ENCODE measurements around the gene ALOX12B.

The ALOX12B gene

GRCh38 chr17:8082292-8082691 is 5.2 kb downstream of the ALOX12B start:
- H3K4me3 ChIP-seq (IDR thresholded peaks at IDR 0.05; ENCODE audit: insufficient read depth, low read depth, low read length): no peak overlapping the region
- H4K20me1 ChIP-seq (ENCODE audit: insufficient read depth): no peaks in the 10 kb centered on the region
- H3K27me3 ChIP-seq (ENCODE audit: insufficient read depth, low read depth): no peaks in the 10 kb centered on the region
- H2AFZ ChIP-seq (ENCODE audit: low read depth): no peak overlapping the region
- no peak overlapping the region for H3K27ac ChIP-seq
- no peaks in the 10 kb centered on the region for H3K79me2 ChIP-seq (ENCODE audit: insufficient read depth, low read depth)
- no peak for TF ChIP-seq CTCF (conservative IDR thresholded peaks at IDR 0.05; ENCODE audit: low read depth, low read length)
- H3K4me2 ChIP-seq: no peak overlapping the region
- no peak overlapping the region for H3K9ac ChIP-seq
- no peaks in the 10 kb centered on the region for H3K36me3 ChIP-seq (ENCODE audit: insufficient read depth)
- H3K4me1 ChIP-seq (ENCODE audit: low read depth, poor library complexity, severe bottlenecking): no peaks in the 10 kb centered on the region

GRCh38 chr17:8081876-8082275 is 5.6 kb downstream of the ALOX12B start:
- H3K27me3 ChIP-seq (ENCODE audit: insufficient read depth, low read depth): no peaks in the 10 kb centered on the region

GRCh38 chr17:8080799-8081219 is 6.7 kb downstream of the ALOX12B start:
- TF ChIP-seq CTCF (conservative IDR thresholded peaks at IDR 0.05; ENCODE audit: low read depth, low read length): no peak
- Histone ChIP-seq H2AFZ (ENCODE audit: low read depth) (no peak overlapping the region), H3K4me1 (ENCODE audit: low read depth, poor library complexity, severe bottlenecking) (no peaks in the 10 kb centered on the region), H3K4me3 (IDR thresholded peaks at IDR 0.05; ENCODE audit: insufficient read depth, low read depth, low read length) (no peak overlapping the region), H4K20me1 (ENCODE audit: insufficient read depth) (no peaks in the 10 kb centered on the region), H3K27me3 (ENCODE audit: insufficient read depth, low read depth) (no peaks in the 10 kb centered on the region), H3K36me3 (ENCODE audit: insufficient read depth) (no peaks in the 10 kb centered on the region), H3K79me2 (ENCODE audit: insufficient read depth, low read depth) (no peaks in the 10 kb centered on the region), H3K9ac (no peak overlapping the region), H3K4me2 (no peak overlapping the region), H3K27ac (no peak overlapping the region)

More at GRCh38 chr17:8081876-8082275, 5.6 kb downstream of the ALOX12B start:
- Histone ChIP-seq H3K27ac (no peak overlapping the region), H4K20me1 (ENCODE audit: insufficient read depth) (no peaks in the 10 kb centered on the region), H3K9ac (no peak overlapping the region), H3K4me2 (no peak overlapping the region), H3K79me2 (ENCODE audit: insufficient read depth, low read depth) (no peaks in the 10 kb centered on the region), H2AFZ (ENCODE audit: low read depth) (no peak overlapping the region), H3K36me3 (ENCODE audit: insufficient read depth) (no peaks in the 10 kb centered on the region), H3K4me3 (IDR thresholded peaks at IDR 0.05; ENCODE audit: insufficient read depth, low read depth, low read length) (no peak overlapping the region), H3K4me1 (ENCODE audit: low read depth, poor library complexity, severe bottlenecking) (no peaks in the 10 kb centered on the region)
- TF ChIP-seq CTCF (conservative IDR thresholded peaks at IDR 0.05; ENCODE audit: low read depth, low read length): no peak

GRCh38 chr17:8080208-8080798 is 7.2 kb downstream of the ALOX12B start:
- Histone ChIP-seq H3K4me2 (no peak overlapping the region), H3K9ac (no peak overlapping the region), H3K36me3 (ENCODE audit: insufficient read depth) (no peaks in the 10 kb centered on the region), H2AFZ (ENCODE audit: low read depth) (no peak overlapping the region; the same call in 1 of the 2 replicates), H3K79me2 (ENCODE audit: insufficient read depth, low read depth) (no peaks in the 10 kb centered on the region), H4K20me1 (ENCODE audit: insufficient read depth) (no peaks in the 10 kb centered on the region), H3K4me1 (ENCODE audit: low read depth, poor library complexity, severe bottlenecking) (no peaks in the 10 kb centered on the region), H3K27ac (no peak overlapping the region), H3K27me3 (ENCODE audit: insufficient read depth, low read depth) (no peaks in the 10 kb centered on the region), H3K4me3 (IDR thresholded peaks at IDR 0.05; ENCODE audit: insufficient read depth, low read depth, low read length) (no peak overlapping the region)
- 0 out of 2 replicates have a peak, but pooled peaks have one; percentile 32 for TF ChIP-seq CTCF (conservative IDR thresholded peaks at IDR 0.05; ENCODE audit: low read depth, low read length)

Measured in KMS-11 (cell line).